Measurements from ENCODE around the gene LRCH1. TPM values are rescaled to one million over a fixed set of nuclear protein-coding genes. Genes with fewer than 3 reads are reported as not detected.
A peak's percentile ranks its signal among the peaks of the same experiment; 100 is the strongest.

The LRCH1 gene
- total RNA-seq, 4 donors from 2014 or later: 29.1 to 55.6 (median 36.2) TPM

DNA sequence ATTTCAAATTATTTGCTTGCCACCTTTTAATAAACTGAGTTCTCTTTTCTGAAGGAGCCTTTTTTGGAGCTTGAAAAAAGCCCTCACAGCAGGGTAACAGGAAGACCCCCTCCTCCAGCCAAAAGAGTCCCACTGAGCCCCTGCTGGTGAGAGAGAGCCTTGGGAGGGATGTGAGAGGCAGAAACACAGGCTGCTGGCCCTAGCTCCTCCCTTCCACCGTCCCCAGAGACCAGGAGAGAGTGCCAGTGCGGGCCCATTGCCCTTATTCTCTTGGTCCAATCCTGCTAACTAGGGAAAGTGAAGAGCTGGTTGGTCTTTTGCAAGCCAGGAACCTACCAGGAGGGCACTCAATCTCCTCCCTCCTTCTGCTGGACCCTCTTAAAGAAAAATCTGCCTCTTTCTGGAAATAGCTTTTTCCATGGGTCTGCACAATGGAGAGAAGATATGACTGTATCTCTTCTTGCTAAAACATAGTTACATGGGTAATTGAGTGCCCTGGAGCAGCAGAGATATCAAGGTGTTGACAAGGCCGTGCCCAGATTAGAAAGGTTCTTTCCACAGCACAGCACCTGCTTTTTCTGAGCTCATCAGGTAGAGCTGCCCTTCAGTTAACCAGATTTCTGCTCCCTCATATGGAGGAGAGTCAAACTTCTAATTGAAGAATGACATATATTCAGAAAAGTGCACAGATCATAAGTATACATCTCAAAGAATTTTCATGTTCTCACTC is 113.9 kb downstream of the LRCH1 start:
- no peak for TF ChIP-seq POLR2A (IDR thresholded peaks at IDR 0.05)
- TF ChIP-seq, protein P1, sequence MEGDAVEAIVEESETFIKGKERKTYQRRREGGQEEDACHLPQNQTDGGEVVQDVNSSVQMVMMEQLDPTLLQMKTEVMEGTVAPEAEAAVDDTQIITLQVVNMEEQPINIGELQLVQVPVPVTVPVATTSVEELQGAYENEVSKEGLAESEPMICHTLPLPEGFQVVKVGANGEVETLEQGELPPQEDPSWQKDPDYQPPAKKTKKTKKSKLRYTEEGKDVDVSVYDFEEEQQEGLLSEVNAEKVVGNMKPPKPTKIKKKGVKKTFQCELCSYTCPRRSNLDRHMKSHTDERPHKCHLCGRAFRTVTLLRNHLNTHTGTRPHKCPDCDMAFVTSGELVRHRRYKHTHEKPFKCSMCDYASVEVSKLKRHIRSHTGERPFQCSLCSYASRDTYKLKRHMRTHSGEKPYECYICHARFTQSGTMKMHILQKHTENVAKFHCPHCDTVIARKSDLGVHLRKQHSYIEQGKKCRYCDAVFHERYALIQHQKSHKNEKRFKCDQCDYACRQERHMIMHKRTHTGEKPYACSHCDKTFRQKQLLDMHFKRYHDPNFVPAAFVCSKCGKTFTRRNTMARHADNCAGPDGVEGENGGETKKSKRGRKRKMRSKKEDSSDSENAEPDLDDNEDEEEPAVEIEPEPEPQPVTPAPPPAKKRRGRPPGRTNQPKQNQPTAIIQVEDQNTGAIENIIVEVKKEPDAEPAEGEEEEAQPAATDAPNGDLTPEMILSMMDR (IDR thresholded peaks at IDR 0.05): no peak
- no peak overlapping the region for H3K4me3 ChIP-seq
- H3K4me1 ChIP-seq: peaks cover 0 to 12% of the 10 kb centered on the region in 2 donors
- H3K27ac ChIP-seq: peak overlapping the region; percentile 63 to 83
- DNase-seq: no peak
- H3K27me3 ChIP-seq: no peaks in the 10 kb centered on the region
- H3K9me3 ChIP-seq: no peaks in the 10 kb centered on the region
- H3K36me3 ChIP-seq: no peaks in the 10 kb centered on the region
- intact Hi-C loops (cut with DNase I; ENCODE audit: low total_unique reads): no loop called here

DNA sequence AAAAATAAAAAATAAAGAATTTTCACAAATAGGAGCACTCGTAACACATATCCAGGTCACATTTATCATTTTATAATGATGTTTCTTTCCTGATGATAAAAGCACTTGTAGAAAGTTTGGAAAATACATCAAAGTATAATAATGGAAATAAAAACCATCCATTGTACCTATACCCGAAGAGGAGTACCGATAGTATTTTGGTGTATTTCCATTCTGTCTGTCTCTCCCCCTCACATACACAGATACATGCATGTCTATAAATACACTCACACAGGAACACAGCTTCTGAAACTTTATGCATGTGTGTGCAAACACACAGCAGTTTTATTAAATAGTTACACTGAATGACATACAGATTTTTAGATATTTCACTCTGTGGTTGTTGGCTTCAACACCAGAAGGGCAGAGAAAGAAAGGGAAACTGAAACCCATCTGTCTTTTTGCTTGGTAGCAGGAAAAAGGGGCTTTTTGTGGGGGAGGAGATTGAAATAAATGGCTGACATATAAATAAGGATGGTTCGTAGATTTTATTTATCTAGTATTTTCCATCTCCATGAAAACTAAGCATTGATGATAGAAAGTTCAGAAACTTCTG is 114.8 kb downstream of the LRCH1 start:
- intact Hi-C loops (cut with DNase I; ENCODE audit: low total_unique reads): no loop called here
- Histone ChIP-seq H3K27ac (peak overlapping the region; percentile 54 to 83), H3K4me1 (peaks cover 0 to 12% of the 10 kb centered on the region in 2 donors), H3K9me3 (no peaks in the 10 kb centered on the region), H3K4me3 (no peak overlapping the region), H3K36me3 (no peaks in the 10 kb centered on the region), H3K27me3 (no peaks in the 10 kb centered on the region)
- no peak for DNase-seq
- TF ChIP-seq POLR2A (IDR thresholded peaks at IDR 0.05): no peak

DNA sequence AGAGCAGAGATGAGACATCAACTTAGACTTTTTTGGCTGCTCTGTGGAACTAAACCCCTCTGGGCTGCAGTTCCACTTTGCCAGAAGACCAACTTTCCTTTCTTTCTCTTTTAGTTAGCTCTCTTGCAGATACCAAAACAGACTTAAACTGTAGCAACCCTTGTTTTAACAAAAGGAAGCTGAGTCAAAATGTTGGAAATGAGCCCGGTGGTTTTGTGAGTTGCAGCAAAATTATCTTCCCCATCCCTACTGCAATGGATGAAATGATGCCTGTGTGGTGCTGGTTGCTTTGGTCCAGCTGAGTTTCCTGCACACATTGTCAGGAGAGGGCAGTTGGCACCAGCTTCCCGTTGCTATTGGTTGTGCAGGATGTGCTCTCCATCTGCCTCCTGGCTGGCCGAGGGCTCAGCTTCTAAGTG is 115.3 kb downstream of the LRCH1 start:
- H3K4me1 ChIP-seq: peaks cover 0 to 12% of the 10 kb centered on the region in 2 donors
- intact Hi-C loops (cut with DNase I; ENCODE audit: low total_unique reads): no loop called here

DNA sequence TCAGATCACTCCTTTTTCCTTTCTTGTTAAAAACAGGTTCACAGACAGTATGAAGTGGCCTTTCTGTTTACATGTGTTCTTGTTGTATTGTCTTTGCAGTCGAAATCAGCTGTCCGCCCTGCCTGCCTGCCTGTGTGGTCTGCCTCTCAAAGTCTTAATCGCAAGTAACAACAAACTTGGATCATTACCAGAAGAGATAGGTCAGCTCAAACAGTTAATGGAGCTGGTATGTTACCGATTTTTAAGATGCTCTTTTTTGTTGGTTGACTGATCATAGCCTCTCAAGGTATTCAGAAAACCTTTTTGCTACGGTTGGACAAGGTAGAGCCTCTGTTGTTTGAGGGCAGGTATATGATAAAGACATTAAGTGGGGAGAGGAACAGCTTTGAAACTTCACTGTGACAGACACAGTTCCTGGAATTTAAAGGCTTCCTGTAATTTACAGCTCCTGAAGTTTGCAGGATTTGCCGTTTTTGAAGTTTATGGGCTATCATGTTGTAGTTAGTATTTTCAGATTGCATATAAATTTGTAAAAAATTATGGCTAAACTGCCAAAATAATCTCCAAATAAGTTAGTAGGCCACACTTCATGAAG is 116.1 kb downstream of the LRCH1 start:
- Histone ChIP-seq H3K36me3 (no peaks in the 10 kb centered on the region), H3K27me3 (no peaks in the 10 kb centered on the region), H3K27ac (peak overlapping the region in 1 of 2 donors; percentile 83), H3K4me1 (peaks cover 0 to 12% of the 10 kb centered on the region in 2 donors), H3K9me3 (no peaks in the 10 kb centered on the region), H3K4me3 (no peak overlapping the region)
- TF ChIP-seq POLR2A (IDR thresholded peaks at IDR 0.05): no peak
- TF ChIP-seq, protein P1 (IDR thresholded peaks at IDR 0.05): no peak
- intact Hi-C loops (cut with DNase I; ENCODE audit: low total_unique reads): no loop called here
- DNase-seq: no peak

More for the DNA sequence above, 115.3 kb downstream of the LRCH1 start:
- H3K27ac ChIP-seq: peak overlapping the region; percentile 54 to 83
- no peaks in the 10 kb centered on the region for H3K27me3 ChIP-seq
- H3K9me3 ChIP-seq: no peaks in the 10 kb centered on the region
- no peaks in the 10 kb centered on the region for H3K36me3 ChIP-seq
- DNase-seq: peak; percentile 37 to 74
- no peak overlapping the region for H3K4me3 ChIP-seq
- TF ChIP-seq, protein P1 (IDR thresholded peaks at IDR 0.05): no peak
- no peak for TF ChIP-seq POLR2A (IDR thresholded peaks at IDR 0.05)

DNA sequence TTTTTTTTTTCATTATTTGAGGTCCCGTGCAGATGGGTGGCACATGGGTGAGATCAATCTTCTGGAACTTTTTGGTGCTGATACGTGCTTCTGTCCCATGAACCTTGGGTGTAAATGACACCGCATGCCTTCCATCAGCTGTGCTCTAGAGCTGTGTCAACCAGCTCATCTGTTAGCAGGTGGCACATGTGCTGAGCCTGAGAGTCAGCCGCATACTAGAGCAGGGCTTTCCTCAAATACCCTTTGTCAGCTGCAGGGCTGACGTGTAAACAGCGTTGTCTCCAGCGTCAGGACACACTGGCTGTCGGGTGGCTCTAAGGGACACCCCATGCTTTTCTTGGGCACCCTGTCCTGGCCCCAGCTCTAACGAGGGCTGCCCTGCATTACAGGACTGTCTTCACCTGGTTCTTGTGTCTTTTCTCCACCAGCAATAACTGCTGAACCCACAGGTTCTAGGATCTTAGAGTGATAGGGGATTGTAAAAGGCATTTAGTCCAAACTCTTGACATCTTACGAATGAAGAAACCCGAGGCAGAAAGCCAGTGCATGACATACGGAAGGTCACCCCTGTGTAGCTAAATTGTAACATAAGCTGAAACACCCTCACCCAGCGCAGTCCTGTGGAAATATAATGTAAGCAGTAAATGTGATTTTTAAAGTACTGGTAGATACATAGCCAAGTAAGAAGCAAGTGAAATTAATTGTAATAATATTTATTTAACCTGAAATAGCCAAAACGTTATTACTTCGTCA is 119.5 kb downstream of the LRCH1 start:
- intact Hi-C loops (cut with DNase I; ENCODE audit: low total_unique reads): no loop called here

More for the DNA sequence above, 119.5 kb downstream of the LRCH1 start:
- H3K4me3 ChIP-seq: no peak overlapping the region
- H3K27ac ChIP-seq: peak overlapping the region in 1 of 2 donors; percentile 22
- H3K36me3 ChIP-seq: no peaks in the 10 kb centered on the region
- H3K27me3 ChIP-seq: no peaks in the 10 kb centered on the region
- DNase-seq: no peak
- TF ChIP-seq POLR2A (IDR thresholded peaks at IDR 0.05): no peak
- TF ChIP-seq, protein P1 (IDR thresholded peaks at IDR 0.05): no peak
- H3K9me3 ChIP-seq: no peaks in the 10 kb centered on the region
- H3K4me1 ChIP-seq: peaks cover 0 to 7% of the 10 kb centered on the region in 2 donors
